GF-D8 (cell line): ENCODE measurements around the gene AP3D1.
"Not testable (repeated sequence)": the region's sequence is repeated elsewhere in the genome, so short reads cannot be mapped to it uniquely, and the experiment has no call there.

Experiments used
- DNase-seq: peaks from one replicate; lab custom pipeline; 2025; lab: John Stamatoyannopoulos, UW

AP3D1 gene

DNA sequence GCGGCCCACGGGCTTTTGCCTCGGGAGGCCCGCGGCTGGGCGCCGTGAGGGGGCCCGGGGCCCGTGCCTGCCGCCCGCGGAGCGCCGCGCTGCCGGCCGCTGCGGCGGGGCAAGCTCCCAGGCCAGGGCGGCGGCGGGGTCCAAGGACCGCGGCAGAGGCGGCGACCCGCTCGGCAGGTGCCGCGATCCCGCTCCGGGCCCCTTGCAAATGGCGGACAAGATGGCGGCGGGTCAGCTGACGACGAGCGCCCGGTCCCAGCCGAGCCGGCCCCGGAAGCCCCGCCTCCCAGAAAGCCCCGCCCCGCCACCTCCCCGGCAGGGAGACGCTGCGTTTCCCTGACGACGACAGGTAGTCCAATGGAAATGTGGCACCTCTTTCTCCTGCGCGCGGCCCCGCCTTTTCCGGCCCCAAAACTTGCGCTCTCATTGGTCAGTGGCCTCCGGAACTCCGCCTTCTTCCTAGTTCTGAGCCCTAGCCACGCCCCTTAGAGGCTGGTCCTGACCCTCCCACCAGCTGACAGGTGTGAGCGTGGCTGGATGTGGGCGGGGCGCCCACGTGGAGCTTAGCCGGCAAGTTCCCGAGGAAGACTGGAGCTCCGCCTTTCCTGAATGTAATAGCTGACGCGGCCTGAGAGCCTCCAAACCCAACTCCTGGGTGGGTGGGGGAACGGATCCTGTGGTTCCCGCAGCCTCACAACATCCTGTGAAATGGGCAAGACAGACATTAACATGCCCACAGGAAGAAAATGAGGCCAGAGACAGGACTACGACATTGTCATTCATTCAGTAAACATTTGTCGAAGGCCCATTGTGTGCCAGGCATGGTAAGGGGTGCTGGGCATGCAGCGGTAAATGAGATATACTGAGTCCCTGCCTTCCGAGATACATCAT, at the start of gene AP3D1:
TSS of gene AP3D1 (minus strand) at position 228 of the 891 bp plus-strand sequence. CDS start 232 bp downstream, outside the sequence.
- DNase-seq = peak; percentile 99

DNA sequence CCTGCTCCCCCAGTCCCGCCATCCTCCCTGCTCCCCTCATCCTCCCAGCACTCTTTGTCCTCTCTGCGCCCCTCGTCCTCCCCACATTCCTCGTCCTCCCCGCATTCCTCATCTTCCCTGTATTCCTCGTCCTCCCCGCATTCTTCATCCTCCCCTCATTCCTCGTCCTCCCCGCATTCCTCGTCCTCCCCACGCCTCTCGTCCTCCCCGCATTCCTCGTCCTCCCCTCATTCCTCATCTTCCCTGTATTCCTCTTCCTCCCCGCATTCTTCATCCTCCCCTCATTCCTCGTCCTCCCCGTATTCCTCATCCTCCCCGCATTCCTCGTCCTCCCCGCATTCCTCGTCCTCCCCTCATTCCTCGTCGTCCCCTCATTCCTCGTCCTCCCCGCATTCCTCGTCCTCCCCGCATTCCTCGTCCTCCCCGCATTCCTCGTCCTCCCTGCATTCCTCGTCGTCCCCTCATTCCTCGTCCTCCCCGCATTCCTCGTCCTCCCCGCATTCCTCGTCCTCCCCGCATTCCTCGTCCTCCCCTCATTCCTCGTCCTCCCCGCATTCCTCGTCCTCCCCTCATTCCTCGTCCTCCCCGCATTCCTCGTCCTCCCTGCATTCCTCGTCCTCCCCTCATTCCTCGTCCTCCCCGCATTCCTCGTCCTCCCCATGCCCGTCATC, 49.4 kb upstream of the AP3D1 start:
- not testable (repeated sequence) for DNase-seq

DNA sequence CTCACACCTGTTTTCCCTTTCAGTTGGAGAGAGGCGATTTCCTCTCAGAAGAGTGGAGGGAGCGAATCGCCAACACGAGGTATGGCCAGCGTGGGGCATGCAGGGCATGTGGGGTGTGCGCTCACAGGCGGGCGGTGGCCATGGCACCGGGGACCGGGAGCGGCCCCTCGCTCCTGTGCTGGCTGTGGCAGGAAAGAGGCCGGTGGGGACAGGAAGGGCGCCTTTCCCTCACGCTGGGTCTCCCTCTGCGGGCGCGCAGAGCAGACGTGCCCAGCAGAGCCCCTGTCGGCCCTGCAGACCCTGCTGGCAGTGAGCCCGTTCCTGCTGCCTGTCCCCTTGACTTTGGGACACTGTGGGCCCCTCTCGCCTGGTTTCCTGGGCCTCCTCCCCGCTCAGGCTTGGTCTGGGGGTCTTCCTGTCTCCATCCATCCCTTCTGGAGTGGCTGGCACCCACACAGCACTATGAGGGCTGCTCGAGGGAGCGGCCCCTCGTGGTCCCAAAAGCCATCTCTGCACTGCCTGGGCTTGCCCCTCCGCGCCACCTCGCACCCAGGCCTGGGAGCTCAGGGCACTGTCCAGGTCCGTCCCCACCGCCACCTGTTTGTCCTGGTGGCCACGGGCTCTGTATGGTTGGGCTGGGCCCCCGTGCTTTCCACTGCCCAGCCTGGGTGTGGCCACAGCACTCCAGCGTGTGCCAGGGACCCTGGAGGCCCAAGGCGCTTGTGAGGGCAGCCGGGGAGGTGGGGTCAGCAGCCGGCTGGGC, 48.7 kb upstream of the AP3D1 start:
- no peak for DNase-seq

DNA sequence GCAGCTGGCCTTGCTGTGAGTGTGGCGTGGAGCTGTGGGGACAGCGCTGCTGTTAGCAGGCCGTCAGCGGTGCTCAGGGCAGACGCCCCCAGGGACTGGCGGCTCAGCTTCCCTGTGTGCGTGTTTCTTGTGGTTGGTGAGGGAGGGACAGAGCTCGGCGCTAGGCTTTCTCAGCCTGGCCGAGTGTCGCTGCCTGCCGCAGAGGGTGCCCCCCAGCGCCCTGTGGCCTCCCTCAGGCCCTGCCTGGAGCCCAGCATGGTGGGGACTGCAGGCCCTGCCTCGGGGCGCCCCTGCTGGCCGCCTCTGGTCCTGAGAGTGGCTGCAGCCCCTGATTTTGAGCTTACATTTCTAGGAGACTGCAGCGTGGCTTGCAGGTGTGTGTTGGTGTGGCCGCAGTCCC, 47.8 kb upstream of the AP3D1 start:
- no peak for DNase-seq

DNA sequence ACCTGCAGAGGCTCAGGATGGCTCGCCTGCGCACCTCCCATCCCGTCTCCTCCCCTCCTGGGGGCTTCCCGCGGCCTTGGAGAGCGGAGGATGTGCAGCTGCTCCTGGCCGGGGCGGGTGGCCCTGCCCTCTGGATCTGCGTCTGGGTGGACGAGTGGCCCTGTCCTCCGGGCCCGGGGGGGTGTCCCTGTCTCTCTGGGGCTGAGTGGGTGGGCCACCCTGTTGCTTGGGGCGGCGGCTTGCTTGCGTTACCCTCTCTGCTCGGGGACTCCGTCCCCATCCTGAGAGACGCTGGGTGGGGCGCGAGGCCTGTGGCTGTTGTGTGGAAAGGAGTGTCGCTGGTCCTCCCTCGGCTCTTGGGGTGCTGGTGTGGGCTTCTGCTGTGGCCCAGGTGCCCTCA, 47.0 kb upstream of the AP3D1 start:
- no peak for DNase-seq

DNA sequence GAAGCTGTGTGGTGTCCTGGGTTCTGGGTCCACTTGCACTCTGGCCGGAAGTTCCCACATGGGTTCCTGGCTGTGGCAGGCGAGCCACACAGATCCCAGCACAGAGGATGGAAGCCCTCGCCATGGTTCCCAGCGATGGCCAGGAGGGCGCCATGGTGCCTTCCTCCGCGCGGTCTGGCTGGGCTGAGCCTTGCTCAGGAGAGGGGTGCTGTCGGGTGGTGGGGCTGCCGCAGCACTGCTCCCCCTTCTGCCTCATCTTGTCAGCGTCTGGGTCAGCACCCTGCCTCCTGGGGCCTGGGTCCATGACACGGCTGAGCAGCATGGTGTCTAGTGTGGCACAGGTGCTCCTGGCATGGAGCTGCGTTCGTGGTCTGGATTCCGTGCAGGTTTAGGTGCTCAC, 45.9 kb upstream of the AP3D1 start:
- DNase-seq = no peak

DNA sequence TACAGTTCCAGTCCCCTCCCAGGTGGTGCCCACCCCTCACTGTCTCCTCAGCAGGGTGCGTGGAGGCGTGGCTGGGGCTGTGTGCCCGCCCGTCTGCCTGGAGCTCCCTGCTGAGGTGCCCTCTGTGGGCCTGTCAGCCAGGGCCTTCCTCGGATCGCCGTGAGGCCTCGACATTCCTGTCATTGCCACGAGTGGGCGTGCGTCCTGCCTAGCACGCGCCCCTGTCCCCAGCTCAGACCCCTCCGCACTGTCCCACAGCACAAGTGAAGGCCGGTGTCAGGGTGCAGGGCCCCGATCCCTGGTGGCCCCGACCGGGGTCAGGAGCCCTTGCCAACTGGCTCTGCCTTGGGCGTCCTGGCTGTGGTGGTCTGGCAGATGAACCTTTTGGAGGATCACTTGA, 44.5 kb upstream of the AP3D1 start:
- DNase-seq = no peak

DNA sequence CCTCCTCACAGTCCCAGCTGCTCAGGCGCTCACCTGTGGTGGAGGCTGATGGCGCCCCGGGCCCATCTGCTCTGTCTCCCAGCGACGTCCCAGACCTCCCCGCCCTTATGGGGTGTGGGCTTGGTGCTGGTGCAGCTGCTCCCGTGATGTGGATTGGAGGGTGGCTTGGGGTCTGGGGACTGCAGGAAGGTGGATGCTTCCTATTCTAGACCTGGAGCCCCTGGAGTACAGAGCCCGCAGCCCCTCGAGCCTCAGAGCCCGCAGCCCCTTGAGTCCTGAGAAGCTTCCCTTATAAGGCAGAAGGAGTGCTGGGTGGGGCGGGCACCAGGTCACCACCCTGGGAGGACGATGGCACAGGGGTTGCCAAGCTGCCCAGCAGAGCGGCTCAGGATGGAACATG, 44.0 kb upstream of the AP3D1 start:
- DNase-seq = no peak

DNA sequence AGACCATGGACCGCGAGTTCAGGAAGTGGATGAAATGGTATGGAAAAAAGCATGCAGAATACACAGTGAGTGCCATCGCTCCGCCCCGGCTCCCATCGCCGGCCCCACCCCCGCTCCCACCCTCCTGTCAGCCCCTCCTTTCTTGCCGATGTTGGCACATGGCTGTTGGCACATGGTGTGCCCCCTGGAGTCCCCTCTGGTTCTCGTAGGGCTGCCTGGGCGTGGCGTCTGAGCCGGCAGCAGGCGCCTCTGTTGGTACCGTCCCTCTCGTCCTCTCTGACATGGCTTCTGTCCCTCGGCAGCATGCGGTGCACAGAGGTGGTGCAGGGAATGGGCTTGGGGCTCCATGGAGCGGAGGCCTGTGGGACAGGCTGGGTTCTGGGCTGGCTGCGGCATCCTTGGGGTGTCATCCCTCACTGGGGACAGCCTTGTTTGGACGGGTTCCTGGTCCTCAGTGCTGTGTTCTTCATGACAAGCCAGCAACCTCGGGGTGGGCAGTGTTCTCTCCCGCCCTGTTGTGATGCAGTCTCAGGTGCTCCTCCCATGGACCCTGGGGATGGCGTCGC, 43.2 kb upstream of the AP3D1 start:
- no peak for DNase-seq

DNA sequence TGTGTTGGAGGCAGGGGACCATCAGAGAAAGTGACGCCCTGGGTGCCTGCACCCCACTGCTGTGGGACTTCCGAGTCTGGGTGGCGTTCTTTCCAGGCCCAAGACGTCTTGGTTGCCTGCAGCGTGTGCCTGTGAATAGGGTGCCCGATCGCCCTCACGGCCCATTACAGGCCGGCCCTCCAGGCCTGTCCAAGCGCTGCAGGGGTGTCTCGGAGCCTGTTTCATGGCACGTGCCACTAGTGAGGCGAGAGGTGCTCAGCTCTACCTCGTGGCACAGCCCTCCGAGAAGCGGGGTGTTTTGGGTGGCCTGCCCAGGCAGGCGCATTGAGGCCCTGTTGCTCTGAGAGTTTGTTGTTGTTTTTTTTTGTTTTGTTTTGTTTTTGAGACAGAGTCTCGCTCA, 42.4 kb upstream of the AP3D1 start:
- no peak for DNase-seq

DNA sequence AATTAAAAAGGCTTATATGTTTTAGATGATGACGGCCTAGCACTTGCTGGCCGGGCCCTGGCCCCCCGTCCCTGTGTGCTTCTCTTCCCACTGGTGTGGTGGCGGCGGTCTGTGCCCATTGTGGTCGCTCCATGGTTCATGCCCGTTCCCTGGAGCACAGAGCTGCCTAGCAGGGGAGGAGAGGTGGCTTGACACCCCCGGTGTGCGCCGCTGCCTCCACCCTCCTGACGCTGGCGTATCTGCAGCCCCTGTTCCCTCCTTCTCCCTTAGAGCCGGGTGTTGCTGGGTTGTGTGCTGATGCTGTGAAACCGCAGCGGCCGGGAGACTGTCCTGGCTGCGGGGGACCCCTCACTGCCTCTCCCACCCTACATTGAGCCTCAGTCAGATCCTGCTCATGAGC, 41.5 kb upstream of the AP3D1 start:
- DNase-seq = no peak

DNA sequence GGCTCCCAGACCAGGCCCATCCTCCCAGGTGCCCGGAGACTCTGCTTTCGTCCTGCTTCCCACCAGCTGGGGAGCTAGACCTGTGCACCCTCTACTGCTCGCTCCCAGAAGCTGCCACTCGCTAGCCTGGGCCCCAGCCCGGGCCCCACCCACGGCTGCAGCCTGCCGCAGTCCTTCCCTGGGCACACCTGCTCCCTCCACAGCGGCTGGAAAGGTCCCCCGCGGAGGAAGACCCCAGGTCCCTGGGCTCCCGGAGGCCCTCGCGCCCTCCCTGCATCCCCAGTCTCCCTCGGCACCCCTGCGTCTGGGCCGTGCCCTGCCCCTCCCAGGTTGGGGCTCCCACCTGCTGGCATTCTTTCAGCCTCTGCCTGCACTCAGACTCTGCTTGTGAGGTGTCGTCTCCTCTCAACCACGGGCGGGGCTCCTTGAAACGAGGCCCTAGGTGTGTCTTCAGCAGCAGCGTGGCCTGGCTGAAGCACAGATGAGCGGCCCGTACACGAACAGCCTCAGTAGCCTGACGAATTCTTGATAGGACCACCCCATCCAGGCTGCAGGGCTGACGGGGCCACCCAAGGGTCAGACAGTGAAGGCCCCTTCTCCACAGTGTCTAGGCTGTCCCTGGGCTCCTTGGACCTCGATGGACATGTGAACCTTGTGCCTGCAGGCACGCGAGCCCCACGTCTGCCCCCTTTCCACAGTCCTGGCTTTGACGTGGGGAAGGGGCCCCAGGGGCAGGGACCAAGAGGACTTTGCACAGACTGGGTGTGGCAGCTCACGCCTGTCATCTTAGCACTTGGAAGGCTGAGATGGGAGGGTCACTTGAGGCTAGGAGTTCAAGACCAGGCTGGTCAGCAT, 40.3 kb upstream of the AP3D1 start:
- DNase-seq = no peak

DNA sequence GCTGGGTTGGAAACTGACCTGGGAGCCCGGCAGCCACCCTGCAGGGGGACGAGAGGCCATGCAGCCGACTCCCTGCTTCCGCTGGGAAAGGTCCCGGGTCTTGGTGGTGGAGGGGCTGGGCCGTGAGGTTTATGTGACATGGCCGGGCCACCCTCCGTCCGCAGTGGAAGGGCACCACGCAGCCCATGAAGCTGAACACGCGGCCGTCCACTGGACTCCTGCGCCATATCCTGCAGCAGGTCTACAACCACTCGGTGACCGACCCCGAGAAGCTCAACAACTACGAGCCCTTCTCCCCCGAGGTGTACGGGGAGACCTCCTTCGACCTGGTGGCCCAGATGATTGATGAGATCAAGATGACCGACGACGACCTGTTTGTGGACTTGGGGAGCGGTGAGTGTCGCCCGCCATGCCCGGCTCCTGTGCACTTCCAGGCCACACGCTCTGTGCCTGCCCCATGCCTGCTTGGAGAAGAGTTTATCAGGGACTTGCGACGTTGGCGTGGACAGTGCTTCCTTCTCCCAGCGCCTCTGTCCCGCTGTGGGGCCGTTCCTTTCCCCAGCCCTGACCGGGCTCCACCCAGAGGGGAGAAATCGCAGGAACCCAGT, 39.6 kb upstream of the AP3D1 start:
- DNase-seq = no peak

DNA sequence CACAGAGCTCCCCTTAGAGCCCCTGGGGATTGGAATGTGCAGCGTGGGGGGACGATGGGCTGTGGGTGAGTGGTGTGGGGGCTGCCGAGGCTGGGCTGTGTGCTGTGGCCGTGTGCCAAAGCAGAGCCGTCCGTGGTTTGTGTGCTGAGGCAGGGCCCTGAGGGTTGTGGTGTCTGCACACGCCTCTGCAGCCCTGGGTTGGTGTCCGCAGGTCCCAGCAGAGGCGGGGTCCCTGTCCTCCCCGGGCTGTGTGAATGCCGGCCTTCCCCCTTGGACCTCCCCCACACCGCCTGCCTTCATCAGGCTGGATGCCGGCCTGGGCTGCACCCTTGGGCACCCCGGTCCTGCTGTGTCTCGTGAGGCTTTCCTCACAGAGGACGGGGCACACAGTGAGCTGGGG, 38.5 kb upstream of the AP3D1 start:
- DNase-seq = no peak

DNA sequence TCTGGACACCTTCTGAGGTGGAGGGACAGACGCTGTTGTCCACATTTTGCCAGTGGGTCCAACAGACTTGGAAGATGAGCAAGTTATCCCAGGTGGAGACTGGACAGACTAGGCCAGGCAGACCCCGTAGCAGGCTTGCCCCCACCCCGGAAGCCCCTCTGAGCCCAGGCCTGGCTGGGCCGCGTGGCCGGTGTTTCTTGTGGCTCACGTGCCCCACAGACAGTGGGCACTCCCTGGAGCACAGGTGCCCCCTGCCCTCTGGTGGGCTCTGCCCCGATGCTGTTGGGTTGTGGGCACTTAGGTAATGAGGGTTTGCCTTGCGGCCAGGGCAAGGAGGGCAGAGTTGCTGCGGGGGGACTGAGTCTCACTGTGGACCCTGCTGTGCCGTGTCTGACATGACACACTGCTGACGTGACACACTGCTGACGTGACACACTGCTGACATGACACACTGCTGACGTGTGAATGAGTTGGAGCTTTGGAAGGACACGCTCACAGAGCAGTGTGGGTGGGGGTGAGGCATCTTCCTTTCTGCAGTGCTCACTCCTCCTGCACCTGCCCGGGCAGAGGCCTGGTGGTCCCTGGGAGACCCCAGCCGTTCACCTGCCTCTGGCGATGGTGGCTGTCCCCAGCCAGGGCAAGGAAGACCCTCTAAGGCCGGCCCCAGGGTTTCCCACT, 37.5 kb upstream of the AP3D1 start:
- DNase-seq = no peak

DNA sequence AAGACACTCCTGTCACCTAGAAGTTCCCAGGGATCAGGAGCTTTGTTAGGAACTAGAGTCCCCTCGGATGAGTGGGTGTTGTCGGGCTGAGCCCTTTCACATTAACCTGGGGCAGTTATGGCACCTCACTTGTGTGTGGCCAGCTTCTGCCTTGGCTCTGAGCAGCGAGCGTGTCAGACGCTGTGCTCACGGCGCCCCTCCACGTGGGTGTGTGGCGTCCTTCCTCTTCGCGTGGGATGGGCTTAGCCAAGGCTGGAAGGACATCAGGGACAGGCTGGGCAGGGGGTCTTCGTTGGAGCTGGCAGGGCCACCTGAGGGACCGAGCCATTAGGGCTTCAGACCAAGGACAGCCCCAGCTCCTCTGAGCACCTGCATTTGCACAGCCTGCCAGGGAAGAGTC, 35.8 kb upstream of the AP3D1 start:
- DNase-seq = no peak

DNA sequence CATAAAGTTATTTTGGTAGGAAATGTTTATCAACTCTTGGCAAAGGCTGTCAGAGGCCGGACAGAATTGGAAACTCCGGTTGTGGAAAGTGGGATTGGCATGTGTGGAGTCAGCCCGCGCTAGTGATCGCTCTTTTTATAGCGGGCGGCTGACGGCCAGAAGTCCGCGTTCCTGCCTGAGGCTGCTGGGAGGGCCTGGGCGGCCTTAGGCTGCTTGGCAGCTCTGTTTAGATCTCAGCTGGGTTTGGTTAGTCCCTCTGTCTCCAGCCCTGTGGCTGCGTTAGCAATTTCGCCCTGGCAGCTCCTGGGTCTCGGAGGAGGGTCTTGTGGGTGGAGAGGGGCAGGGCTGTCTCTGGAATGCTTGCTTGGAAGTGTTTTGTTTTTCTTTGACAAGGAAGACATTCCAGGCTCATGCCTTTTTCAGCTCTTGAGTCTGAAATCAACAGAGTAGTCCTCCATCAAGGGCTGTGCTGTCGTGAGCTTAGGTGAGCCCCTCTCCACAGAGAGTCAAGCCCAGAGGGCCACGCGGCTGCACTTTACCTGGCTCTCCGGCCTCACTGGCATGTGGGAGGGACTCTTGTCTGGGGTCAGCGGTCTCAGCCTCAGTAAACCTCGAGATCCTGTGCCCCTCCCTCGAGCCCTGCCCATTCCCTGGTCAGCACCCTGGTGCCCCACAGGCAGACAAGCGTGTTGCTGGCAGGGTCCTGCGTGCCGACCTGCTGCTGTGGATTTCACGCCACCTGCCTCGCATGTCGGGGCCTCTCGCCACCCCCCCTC, 34.9 kb upstream of the AP3D1 start:
- no peak for DNase-seq

DNA sequence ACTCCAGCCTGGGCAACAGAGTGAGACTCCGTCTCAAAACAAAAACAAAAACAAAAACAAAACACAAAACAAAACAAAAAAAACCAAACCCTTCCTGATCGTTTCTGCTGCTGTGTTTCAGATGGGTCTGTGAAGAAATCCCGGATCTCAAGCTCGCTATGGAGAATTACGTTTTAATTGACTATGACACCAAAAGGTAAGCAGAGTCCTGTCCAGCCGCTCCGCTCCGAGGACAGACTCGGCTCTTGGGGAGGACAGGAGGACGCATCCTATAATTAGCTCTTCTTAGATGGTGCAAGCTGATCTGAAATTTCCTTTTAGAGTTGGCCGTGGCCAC, 34.3 kb upstream of the AP3D1 start:
- DNase-seq = no peak

DNA sequence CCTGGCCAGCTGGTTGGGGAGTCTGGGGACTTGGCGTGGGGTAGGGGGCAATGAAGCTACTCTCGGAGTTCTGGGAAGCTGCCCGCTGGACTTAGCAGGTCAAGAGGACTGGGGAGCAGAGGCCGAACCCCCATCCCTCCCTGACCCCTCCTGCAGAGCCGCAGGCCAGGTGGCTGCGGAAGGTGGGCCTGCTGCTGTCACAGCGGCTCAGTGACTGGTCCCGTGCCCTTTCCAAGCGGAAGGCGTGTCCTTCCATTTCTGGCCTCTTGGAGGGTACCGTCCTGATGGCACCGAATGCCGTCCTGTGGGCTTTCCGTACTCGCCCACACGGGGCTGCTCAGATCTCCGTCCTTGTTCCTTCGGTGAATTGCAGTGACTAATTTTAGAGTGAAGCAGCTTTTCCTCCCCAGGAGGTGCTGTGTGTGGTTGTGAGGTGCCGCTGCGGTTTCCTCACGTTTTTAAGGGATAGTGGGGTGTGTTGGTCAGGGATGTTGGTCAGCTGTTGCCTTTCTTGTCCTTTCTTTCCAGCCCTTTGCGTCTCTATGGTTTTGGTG, 33.1 kb upstream of the AP3D1 start:
- DNase-seq = no peak

DNA sequence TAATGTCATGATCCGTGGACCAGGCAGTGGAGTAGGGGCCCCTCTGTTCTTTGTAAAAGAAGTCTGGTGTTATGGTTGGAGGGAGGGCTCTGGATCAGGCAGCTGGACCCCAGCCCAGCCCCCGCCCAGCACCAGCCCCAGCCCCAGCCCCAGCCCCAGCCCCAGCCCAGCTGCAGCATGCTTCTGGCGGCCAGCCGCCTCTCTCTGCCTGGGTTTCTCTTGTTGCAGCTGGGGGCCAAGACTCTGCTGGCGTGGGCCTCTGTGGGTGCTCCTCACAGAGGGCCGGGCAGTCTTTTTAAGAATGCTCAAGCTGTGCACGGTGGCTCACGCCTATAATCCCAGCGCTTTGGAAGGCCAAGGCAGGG, 30.2 kb upstream of the AP3D1 start:
- DNase-seq = no peak
